DOHH2 (cell line): ENCODE results near the gene LRRC4.

Experiments
- CTCF ChIP-seq: fragments of 200-600 bp; sonication (generic); IDR thresholded peaks from one replicate; pipeline ENCODE4 v1.5.1; 2014; ENCODE audit warnings: antibody characterized with exemption, mild to moderate bottlenecking, low read depth, low read length; ENCODE audit not compliant: poor library complexity, severe bottlenecking
- EZH2phosphoT487 ChIP-seq: fragments of 200-600 bp; sonication (generic); IDR thresholded peaks from 2 replicates; pipeline ENCODE4 v1.6.1; 2017; ENCODE audit warnings: borderline replicate concordance, mild to moderate bottlenecking, antibody characterized with exemption, low read length, moderate library complexity, mixed read lengths

- TF ChIP-seq CTCF (no peak), EZH2phosphoT487 (no peak)
Observed at GRCh38 chr7:128024151-128024550, 7.1 kb downstream of the LRRC4 start.
